SK-N-SH (cell line): ENCODE data around the gene C1orf174. TPM values are rescaled to one million over a fixed set of nuclear protein-coding genes. Genes with fewer than 3 reads are reported as not detected.

Source experiments
- CTCF ChIA-PET: fragments of 300-600, 350-600 bp; formaldehyde crosslinking; extraction: SDS; loops from one replicate; lab custom pipeline; 2021; lab: Yijun Ruan, JAX
- POLR2A ChIA-PET: fragments of 350-600 bp; sonication (Branson Sonifier 250); formaldehyde crosslinking; extraction: SDS; loops from one replicate; lab custom pipeline; 2020; ENCODE audit warnings: antibody characterized with exemption, inconsistent platforms; lab: Yijun Ruan, JAX
- DNase-seq: peaks from one replicate; pipeline ENCODE4 v3.0.0; 2012
- H2AFZ ChIP-seq: fragments of 200-600 bp; sonication (generic); 2 replicates; pipeline ENCODE4 v1.8.1; 2016; ENCODE audit warnings: antibody characterized with exemption, mild to moderate bottlenecking, low read depth
- H3F3A ChIP-seq: fragments of 200-600 bp; sonication (generic); replicated peaks from 2 replicates; pipeline ENCODE3; 2016; ENCODE audit warnings: antibody characterized with exemption, mild to moderate bottlenecking; ENCODE audit not compliant: insufficient read depth
- H3K27ac ChIP-seq, 2 experiments: fragments of 200-500 bp in 1 of 2; fragments of 200-600 bp in 1 of 2; sonication (Bioruptor generic) in 1 of 2; sonication (generic), shearing (Covaris generic) in 1 of 2; 2 replicates each; pipeline versions ENCODE4 v1.5.1 to v1.6.1; 2014 to 2016; ENCODE audit warnings: low read depth in 2 of 2, inconsistent platforms in 1 of 2, low read length in 1 of 2, mild to moderate bottlenecking in 1 of 2, mixed read lengths in 1 of 2
- H3K27me3 ChIP-seq: fragments of 200-600 bp; sonication (generic), shearing (Covaris generic); 2 replicates; pipeline ENCODE4 v1.6.1; 2016; ENCODE audit warnings: mixed run types; ENCODE audit not compliant: insufficient read depth
- H3K36me3 ChIP-seq, 2 experiments: fragments of 200-500 bp in 1 of 2; fragments of 200-600 bp in 1 of 2; sonication (Bioruptor generic) in 1 of 2; sonication (generic) in 1 of 2; replicated peaks in 1 of 2; 2 replicates each; pipeline versions ENCODE3 to v1.5.1; 2014 to 2016; ENCODE audit warnings: low read length in 1 of 2, mild to moderate bottlenecking in 1 of 2; ENCODE audit not compliant: insufficient read depth in 2 of 2, control insufficient read depth in 1 of 2
- H3K4me1 ChIP-seq, 2 experiments: fragments of 200-500 bp in 1 of 2; fragments of 200-600 bp in 1 of 2; sonication (Bioruptor generic) in 1 of 2; sonication (generic), shearing (Covaris generic) in 1 of 2; 2 replicates each; pipeline versions ENCODE4 v1.5.1 to v1.6.1; 2014 to 2016; ENCODE audit warnings: low read depth in 1 of 2, low read length in 1 of 2, mixed run types in 1 of 2; ENCODE audit not compliant: insufficient read depth in 2 of 2, control insufficient read depth in 1 of 2
- H3K4me2 ChIP-seq: fragments of 200-600 bp; sonication (generic), shearing (Covaris generic); 2 replicates; pipeline ENCODE4 v1.6.1; 2017; ENCODE audit warnings: mixed run types
- H3K4me3 ChIP-seq, 2 experiments: fragments of 200-500 bp in 1 of 2; fragments of 200-600 bp in 1 of 2; sonication (Bioruptor generic) in 1 of 2; sonication (generic), shearing (Covaris generic) in 1 of 2; 2 replicates each; pipeline versions ENCODE4 v1.5.1 to v1.8.1; 2014 to 2016; ENCODE audit warnings: low read depth in 2 of 2, inconsistent platforms in 1 of 2, low read length in 1 of 2, mild to moderate bottlenecking in 1 of 2, mixed read lengths in 1 of 2, moderate library complexity in 1 of 2
- H3K79me2 ChIP-seq: fragments of 200-600 bp; sonication (generic); 2 replicates; pipeline ENCODE4 v1.8.1; 2017; ENCODE audit warnings: mild to moderate bottlenecking; ENCODE audit not compliant: insufficient read depth
- H3K9ac ChIP-seq: fragments of 200-600 bp; sonication (generic); 2 replicates; pipeline ENCODE4 v1.6.1; 2017; ENCODE audit warnings: mixed run types
- H3K9me2 ChIP-seq: fragments of 200-600 bp; sonication (generic); 2 replicates; pipeline ENCODE4 v1.6.1; 2017; ENCODE audit warnings: mixed run types
- H3K9me3 ChIP-seq: fragments of 200-600 bp; sonication (generic); 2 replicates; pipeline ENCODE4 v1.6.1; 2017; ENCODE audit warnings: mixed run types, mild to moderate bottlenecking, moderate library complexity
- H4K20me1 ChIP-seq: fragments of 200-600 bp; sonication (generic); 2 replicates; pipeline ENCODE4 v1.6.1; 2017; ENCODE audit warnings: mild to moderate bottlenecking, mixed run types; ENCODE audit not compliant: insufficient read depth
- ELF1 ChIP-seq: IDR thresholded peaks from 2 replicates; pipeline ENCODE4 v1.4.0; 2012
- EP300 ChIP-seq, 2 experiments: IDR thresholded peaks; 2 replicates each; pipeline versions ENCODE4 v1.4.0 to v1.6.1; 2012; ENCODE audit warnings: borderline replicate concordance in 1 of 2, low read depth in 1 of 2, low read length in 1 of 2
- FOSL2 ChIP-seq: IDR thresholded peaks from 2 replicates; pipeline ENCODE4 v1.4.0; 2012; ENCODE audit warnings: low read depth, mild to moderate bottlenecking, moderate library complexity, borderline replicate concordance
- GATA2 ChIP-seq: sonication (generic); formaldehyde crosslinking; IDR thresholded peaks from 2 replicates; pipeline ENCODE4 v1.5.0; 2020; ENCODE audit warnings: mild to moderate bottlenecking, missing genetic modification reagents
- IRF3 ChIP-seq: fragments of 150-350 bp; IDR thresholded peaks from 2 replicates; pipeline ENCODE4 v1.6.1; 2016; ENCODE audit warnings: mild to moderate bottlenecking, low read depth, low read length
- MEF2A ChIP-seq: IDR thresholded peaks from 2 replicates; pipeline ENCODE4 v1.4.0; 2012; ENCODE audit warnings: low read depth, borderline replicate concordance
- NRF1 ChIP-seq: IDR thresholded peaks from 2 replicates; pipeline ENCODE4 v1.6.1; 2012; ENCODE audit warnings: low read depth, mild to moderate bottlenecking, low read length
- PBX3 ChIP-seq: IDR thresholded peaks from 2 replicates; pipeline ENCODE4; 2012
- POLR2AphosphoS5 ChIP-seq: IDR thresholded peaks from 2 replicates; pipeline ENCODE4 v1.6.1; 2012; ENCODE audit warnings: low read depth, low read length
- RAD21 ChIP-seq: IDR thresholded peaks from 2 replicates; pipeline ENCODE4 v1.6.1; 2012; ENCODE audit warnings: mild to moderate bottlenecking, low read length
- RCOR1 ChIP-seq: fragments of 150-350 bp; IDR thresholded peaks from 2 replicates; pipeline ENCODE4 v1.6.1; 2017; ENCODE audit warnings: antibody characterized with exemption, low read length
- RFX5 ChIP-seq: IDR thresholded peaks from 2 replicates; pipeline ENCODE4 v1.6.1; 2012; ENCODE audit warnings: mild to moderate bottlenecking, improper control_type of control experiment, low read length
- SIN3A ChIP-seq: IDR thresholded peaks from 2 replicates; pipeline ENCODE4 v1.6.1; 2012; ENCODE audit warnings: low read depth, mild to moderate bottlenecking, low read length, moderate library complexity, borderline replicate concordance
- TEAD4 ChIP-seq: IDR thresholded peaks from 2 replicates; pipeline ENCODE4 v1.4.0; 2012; ENCODE audit warnings: mild to moderate bottlenecking, borderline replicate concordance; ENCODE audit not compliant: insufficient read depth
- USF2 ChIP-seq: fragments of 150-350 bp; IDR thresholded peaks from 2 replicates; pipeline ENCODE4 v1.6.1; 2017; ENCODE audit warnings: antibody characterized with exemption, low read length, low read depth, borderline replicate concordance
- YY1 ChIP-seq: IDR thresholded peaks from 2 replicates; pipeline ENCODE4 v1.4.0; 2012; ENCODE audit warnings: low read depth, mild to moderate bottlenecking
- WGBS: methylation state at CpG from one replicate; pipeline ENCODE4 v1.1.6; 2017; ENCODE audit warnings: low lambda C conversion rate; 5-methylcytosine and 5-hydroxymethylcytosine counted together
- polyA plus RNA-seq, 3 experiments: library from polyadenylated mRNA; depleted of rRNA; stranded (reverse); fragments of >200 nt; gene quantifications; 2 replicates each; pipeline ENCODE4 v1.2.3, GENCODE V29; 2012
- TF ChIP-seq, protein P1 (sequence below): IDR thresholded peaks from 2 replicates; pipeline ENCODE4 v1.6.1; 2012; ENCODE audit warnings: mild to moderate bottlenecking, low read depth, low read length, moderate library complexity

C1orf174 gene
- polyA plus RNA-seq, 1 of the 3 experiments (the other 2 are of a cell fraction) = 21.4 TPM

DNA sequence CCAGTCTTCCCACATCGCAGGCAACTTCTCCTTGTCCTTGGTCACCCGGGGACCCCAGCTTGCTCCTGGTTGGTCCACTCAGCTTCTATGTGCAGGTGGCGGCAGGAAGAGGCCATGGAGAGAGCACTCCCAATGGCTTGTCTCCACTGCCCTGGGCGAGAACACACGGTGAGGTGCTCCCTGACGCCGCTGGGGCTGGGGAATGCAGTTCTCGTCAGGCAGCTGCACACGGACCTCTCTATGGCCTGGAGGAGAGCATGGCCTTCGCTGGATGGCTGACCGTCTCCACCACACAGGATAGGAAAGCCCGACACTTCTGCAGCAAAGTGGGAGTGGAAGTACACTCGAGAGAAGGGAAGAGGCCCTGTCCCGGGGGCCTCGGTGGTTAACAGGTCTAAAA lies 11.8 kb downstream of the C1orf174 start:
- H3K9ac ChIP-seq = no peak overlapping the region
- H3K27ac ChIP-seq = no peak overlapping the region
- no peak overlapping the region for H3K4me2 ChIP-seq
- 95% methylated on average over 6 of the region's 15 CpGs for WGBS
- H4K20me1 ChIP-seq = no peaks in the 10 kb centered on the region
- no peak for TF ChIP-seq PBX3
- TF ChIP-seq SIN3A = no peak
- no peak for TF ChIP-seq FOSL2
- no peak for TF ChIP-seq GATA2 (CRISPR knock-in tag)
- TF ChIP-seq IRF3 = no peak
- no peak for TF ChIP-seq POLR2AphosphoS5
- no peak for TF ChIP-seq RCOR1
- no peak for TF ChIP-seq ELF1
- no peak for TF ChIP-seq NRF1
- no peak for TF ChIP-seq MEF2A
- no peak for TF ChIP-seq RFX5
- TF ChIP-seq USF2 = no peak
- no peak for TF ChIP-seq RAD21
- no peak for TF ChIP-seq EP300 (IDR thresholded peaks at IDR 0.05; ENCODE audit: borderline replicate concordance in 1 of 2, low read depth in 1 of 2, low read length in 1 of 2)
- no peak for TF ChIP-seq TEAD4
- TF ChIP-seq, protein P1, sequence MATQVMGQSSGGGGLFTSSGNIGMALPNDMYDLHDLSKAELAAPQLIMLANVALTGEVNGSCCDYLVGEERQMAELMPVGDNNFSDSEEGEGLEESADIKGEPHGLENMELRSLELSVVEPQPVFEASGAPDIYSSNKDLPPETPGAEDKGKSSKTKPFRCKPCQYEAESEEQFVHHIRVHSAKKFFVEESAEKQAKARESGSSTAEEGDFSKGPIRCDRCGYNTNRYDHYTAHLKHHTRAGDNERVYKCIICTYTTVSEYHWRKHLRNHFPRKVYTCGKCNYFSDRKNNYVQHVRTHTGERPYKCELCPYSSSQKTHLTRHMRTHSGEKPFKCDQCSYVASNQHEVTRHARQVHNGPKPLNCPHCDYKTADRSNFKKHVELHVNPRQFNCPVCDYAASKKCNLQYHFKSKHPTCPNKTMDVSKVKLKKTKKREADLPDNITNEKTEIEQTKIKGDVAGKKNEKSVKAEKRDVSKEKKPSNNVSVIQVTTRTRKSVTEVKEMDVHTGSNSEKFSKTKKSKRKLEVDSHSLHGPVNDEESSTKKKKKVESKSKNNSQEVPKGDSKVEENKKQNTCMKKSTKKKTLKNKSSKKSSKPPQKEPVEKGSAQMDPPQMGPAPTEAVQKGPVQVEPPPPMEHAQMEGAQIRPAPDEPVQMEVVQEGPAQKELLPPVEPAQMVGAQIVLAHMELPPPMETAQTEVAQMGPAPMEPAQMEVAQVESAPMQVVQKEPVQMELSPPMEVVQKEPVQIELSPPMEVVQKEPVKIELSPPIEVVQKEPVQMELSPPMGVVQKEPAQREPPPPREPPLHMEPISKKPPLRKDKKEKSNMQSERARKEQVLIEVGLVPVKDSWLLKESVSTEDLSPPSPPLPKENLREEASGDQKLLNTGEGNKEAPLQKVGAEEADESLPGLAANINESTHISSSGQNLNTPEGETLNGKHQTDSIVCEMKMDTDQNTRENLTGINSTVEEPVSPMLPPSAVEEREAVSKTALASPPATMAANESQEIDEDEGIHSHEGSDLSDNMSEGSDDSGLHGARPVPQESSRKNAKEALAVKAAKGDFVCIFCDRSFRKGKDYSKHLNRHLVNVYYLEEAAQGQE = no peak
- TF ChIP-seq YY1 = no peak
- H3K79me2 ChIP-seq = peaks cover 8% of the 10 kb centered on the region; the same call in 1 of the 2 replicates
- H3K9me2 ChIP-seq = no peaks in the 10 kb centered on the region
- H3K27me3 ChIP-seq = no peaks in the 10 kb centered on the region
- no peak overlapping the region for H2AFZ ChIP-seq
- no peaks in the 10 kb centered on the region for H3K4me1 ChIP-seq
- CTCF ChIA-PET = no interaction called here
- no peaks in the 10 kb centered on the region for H3F3A ChIP-seq
- no peaks in the 10 kb centered on the region for H3K9me3 ChIP-seq
- H3K36me3 ChIP-seq = peaks cover 3 to 39% of the 10 kb centered on the region in 2 experiments
- DNase-seq = no peak
- H3K4me3 ChIP-seq = no peak overlapping the region
- POLR2A ChIA-PET = interaction anchor here (0.7 kb wide), 1 partner anchor 410 kb away, joined by 3 read pairs; no protein-coding TSS in a partner anchor
